ENCODE data around the gene RBFA.
A peak's percentile ranks its signal among the peaks of the same experiment; 100 is the strongest.
"Not testable (repeated sequence)": the region's sequence is repeated elsewhere in the genome, so short reads cannot be mapped to it uniquely, and the experiment has no call there.

RBFA gene

GRCh38 chr18:79989195-79989497 is 45.1 kb upstream of the RBFA start:
- DNase-seq (ENCODE audit: low read depth), result no peak
- TF ChIP-seq CTCF (IDR thresholded peaks at IDR 0.05; ENCODE audit: insufficient read depth, low read depth, low read length, missing control alignments), result no peak
- H3K4me3 ChIP-seq (ENCODE audit: low read depth, low read length), result peak overlapping the region; percentile 98

GRCh38 chr18:79991494-79991893 is 42.7 kb upstream of the RBFA start:
- H3K4me3 ChIP-seq (ENCODE audit: low read depth, low read length), result no peak overlapping the region
- TF ChIP-seq CTCF (IDR thresholded peaks at IDR 0.05; ENCODE audit: insufficient read depth, low read depth, low read length, missing control alignments), result no peak
- no peak for DNase-seq (ENCODE audit: low read depth)

- DNase-seq (ENCODE audit: low read depth); H3K4me3 ChIP-seq (ENCODE audit: low read depth, low read length): not testable (repeated sequence)
Observed at GRCh38 chr18:79999701-80000100, 34.5 kb upstream of the RBFA start.

- DNase-seq (ENCODE audit: low read depth), result no peak
- no peak overlapping the region for H3K4me3 ChIP-seq (ENCODE audit: low read depth, low read length)
- TF ChIP-seq CTCF (IDR thresholded peaks at IDR 0.05; ENCODE audit: insufficient read depth, low read depth, low read length, missing control alignments), result no peak
Observed at GRCh38 chr18:80000877-80001276, 33.4 kb upstream of the RBFA start.

GRCh38 chr18:80002468-80002867 is 31.8 kb upstream of the RBFA start:
- TF ChIP-seq CTCF (IDR thresholded peaks at IDR 0.05; ENCODE audit: insufficient read depth, low read depth, low read length, missing control alignments), result no peak
- no peak for DNase-seq (ENCODE audit: low read depth)
- H3K4me3 ChIP-seq (ENCODE audit: low read depth, low read length), result no peak overlapping the region

GRCh38 chr18:80004600-80005342 is 29.5 kb upstream of the RBFA start:
- H3K4me3 ChIP-seq (ENCODE audit: low read depth, low read length), result no peak overlapping the region
- DNase-seq (ENCODE audit: low read depth), result no peak
- no peak for TF ChIP-seq CTCF (IDR thresholded peaks at IDR 0.05; ENCODE audit: insufficient read depth, low read depth, low read length, missing control alignments)

- no peak for TF ChIP-seq CTCF (IDR thresholded peaks at IDR 0.05; ENCODE audit: insufficient read depth, low read depth, low read length, missing control alignments)
- H3K4me3 ChIP-seq (ENCODE audit: low read depth, low read length), result no peak overlapping the region
- no peak for DNase-seq (ENCODE audit: low read depth)
Observed at GRCh38 chr18:80006724-80007123, 27.5 kb upstream of the RBFA start.

All from GM12865 (cell line).